ENCODE results near the gene NFX1.

DNA sequence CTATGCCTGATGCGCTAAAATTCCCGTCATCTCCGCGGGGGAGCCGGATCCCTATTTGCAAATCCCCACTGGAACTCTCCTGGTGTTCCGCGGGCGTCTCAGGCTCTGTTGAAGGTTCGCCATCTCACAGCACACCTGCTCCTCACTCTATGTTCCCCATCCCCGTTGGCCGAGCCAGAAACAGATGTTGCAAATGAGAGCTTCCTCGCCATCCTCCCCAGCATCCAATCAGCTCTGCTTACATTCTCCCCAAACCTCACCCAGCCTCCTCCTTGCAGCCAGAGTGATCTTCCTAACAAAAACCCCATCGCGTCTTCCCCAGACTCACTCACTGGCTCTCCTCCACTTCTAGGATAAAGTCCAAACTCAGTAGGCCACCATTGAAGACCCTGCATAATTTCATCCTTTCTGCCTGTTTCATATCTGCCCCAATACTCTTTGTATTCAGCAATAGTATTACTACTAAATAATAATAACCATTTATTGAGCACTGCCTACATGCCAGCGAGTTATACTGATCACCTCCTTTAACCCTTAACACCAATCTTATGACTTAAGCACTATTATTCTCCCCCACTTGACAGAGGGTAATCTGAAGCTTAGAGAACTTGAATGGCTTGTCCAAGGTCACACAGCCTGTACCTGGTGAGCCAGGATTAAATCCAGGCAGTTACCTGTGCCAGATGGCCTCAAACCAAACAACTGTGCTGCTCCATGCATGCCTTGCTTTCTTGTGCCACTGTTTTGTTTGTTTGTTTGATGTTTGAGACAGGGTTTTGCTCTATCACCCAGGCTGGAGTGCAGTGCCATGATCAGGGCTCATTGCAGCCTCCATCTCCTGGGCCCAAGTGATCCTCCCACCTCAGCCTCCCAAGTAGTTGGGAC, 98.0 kb downstream of the NFX1 start:
- TF ChIP-seq, protein P1, sequence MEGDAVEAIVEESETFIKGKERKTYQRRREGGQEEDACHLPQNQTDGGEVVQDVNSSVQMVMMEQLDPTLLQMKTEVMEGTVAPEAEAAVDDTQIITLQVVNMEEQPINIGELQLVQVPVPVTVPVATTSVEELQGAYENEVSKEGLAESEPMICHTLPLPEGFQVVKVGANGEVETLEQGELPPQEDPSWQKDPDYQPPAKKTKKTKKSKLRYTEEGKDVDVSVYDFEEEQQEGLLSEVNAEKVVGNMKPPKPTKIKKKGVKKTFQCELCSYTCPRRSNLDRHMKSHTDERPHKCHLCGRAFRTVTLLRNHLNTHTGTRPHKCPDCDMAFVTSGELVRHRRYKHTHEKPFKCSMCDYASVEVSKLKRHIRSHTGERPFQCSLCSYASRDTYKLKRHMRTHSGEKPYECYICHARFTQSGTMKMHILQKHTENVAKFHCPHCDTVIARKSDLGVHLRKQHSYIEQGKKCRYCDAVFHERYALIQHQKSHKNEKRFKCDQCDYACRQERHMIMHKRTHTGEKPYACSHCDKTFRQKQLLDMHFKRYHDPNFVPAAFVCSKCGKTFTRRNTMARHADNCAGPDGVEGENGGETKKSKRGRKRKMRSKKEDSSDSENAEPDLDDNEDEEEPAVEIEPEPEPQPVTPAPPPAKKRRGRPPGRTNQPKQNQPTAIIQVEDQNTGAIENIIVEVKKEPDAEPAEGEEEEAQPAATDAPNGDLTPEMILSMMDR (IDR thresholded peaks at IDR 0.05): no peak
- TF ChIP-seq POLR2AphosphoS5 (IDR thresholded peaks at IDR 0.05): no peak

Data from esophagus muscularis mucosa (tissue), 3 donors.